ENCODE results near the gene ZEB2. TPM values are rescaled to one million over a fixed set of nuclear protein-coding genes. Genes with fewer than 3 reads are reported as not detected.

The ZEB2 gene
- total RNA-seq, 1 experiment from 2014 or later, result 1.2 TPM

GRCh38 chr2:144466637-144467036 is 53.3 kb downstream of the ZEB2 start:
- no peak overlapping the region for H3K4ac ChIP-seq (ENCODE audit: low read depth, low read length)
- H3K79me1 ChIP-seq (ENCODE audit: insufficient read depth, low read depth, low read length, poor library complexity, severe bottlenecking), result no peaks in the 10 kb centered on the region
- H3K9ac ChIP-seq (ENCODE audit: extremely low read depth, insufficient read length, low read length), result no peak overlapping the region
- no peak overlapping the region for H2AFZ ChIP-seq (ENCODE audit: low read length)
- H2BK120ac ChIP-seq (ENCODE audit: low read depth, low read length, poor library complexity, severe bottlenecking), result no peak overlapping the region
- H3K9me3 Mint-ChIP-seq, result no peaks in the 10 kb centered on the region; a peak in 1 of 5 replicates
- H2AK5ac ChIP-seq (ENCODE audit: insufficient read length, low read length), result no peak overlapping the region
- H2BK15ac ChIP-seq (ENCODE audit: low read depth, low read length), result no peak overlapping the region
- TF ChIP-seq, protein P1, sequence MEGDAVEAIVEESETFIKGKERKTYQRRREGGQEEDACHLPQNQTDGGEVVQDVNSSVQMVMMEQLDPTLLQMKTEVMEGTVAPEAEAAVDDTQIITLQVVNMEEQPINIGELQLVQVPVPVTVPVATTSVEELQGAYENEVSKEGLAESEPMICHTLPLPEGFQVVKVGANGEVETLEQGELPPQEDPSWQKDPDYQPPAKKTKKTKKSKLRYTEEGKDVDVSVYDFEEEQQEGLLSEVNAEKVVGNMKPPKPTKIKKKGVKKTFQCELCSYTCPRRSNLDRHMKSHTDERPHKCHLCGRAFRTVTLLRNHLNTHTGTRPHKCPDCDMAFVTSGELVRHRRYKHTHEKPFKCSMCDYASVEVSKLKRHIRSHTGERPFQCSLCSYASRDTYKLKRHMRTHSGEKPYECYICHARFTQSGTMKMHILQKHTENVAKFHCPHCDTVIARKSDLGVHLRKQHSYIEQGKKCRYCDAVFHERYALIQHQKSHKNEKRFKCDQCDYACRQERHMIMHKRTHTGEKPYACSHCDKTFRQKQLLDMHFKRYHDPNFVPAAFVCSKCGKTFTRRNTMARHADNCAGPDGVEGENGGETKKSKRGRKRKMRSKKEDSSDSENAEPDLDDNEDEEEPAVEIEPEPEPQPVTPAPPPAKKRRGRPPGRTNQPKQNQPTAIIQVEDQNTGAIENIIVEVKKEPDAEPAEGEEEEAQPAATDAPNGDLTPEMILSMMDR (conservative IDR thresholded peaks at IDR 0.05), result no peak
- no peak overlapping the region for H4K5ac ChIP-seq (ENCODE audit: insufficient read length, low read depth, low read length)
- DNase-seq, result no peak
- peaks cover 4% of the 10 kb centered on the region; the same call in 1 of the 2 replicates for H3K27me3 Mint-ChIP-seq (ENCODE audit: low read depth)
- no peak overlapping the region for H3K18ac ChIP-seq (ENCODE audit: insufficient read length, low read depth, low read length)
- no peak overlapping the region for H3K4me3 Mint-ChIP-seq
- no peak overlapping the region for H3K14ac ChIP-seq (ENCODE audit: insufficient read depth, low read length)
- no peak overlapping the region for H4K91ac ChIP-seq (ENCODE audit: insufficient read length, low read depth, low read length)
- no CpG with 5 or more reads among the region's 10 CpGs for WGBS (ENCODE audit: extremely low coverage, insufficient read length, low lambda C conversion rate)
- no peak overlapping the region for H2BK5ac ChIP-seq (ENCODE audit: insufficient read length, low read length)
- no peak overlapping the region for H3T11ph ChIP-seq (ENCODE audit: low read length)
- H3K27me3 ChIP-seq (ENCODE audit: insufficient read depth, low read length), result no peaks in the 10 kb centered on the region
- H4K20me1 ChIP-seq (ENCODE audit: control insufficient read depth, insufficient read depth, insufficient read length), result no peaks in the 10 kb centered on the region
- no peak overlapping the region for H3K27ac ChIP-seq (ENCODE audit: insufficient read length, low read depth, low read length)
- H3K23ac ChIP-seq (ENCODE audit: insufficient read length, low read depth, low read length), result no peak overlapping the region
- no peak overlapping the region for H2BK20ac ChIP-seq (ENCODE audit: low read depth, low read length, poor library complexity, severe bottlenecking)
- H3K56ac ChIP-seq (ENCODE audit: insufficient read length, low read depth, low read length), result no peak overlapping the region
- no peaks in the 10 kb centered on the region for H3K9me3 ChIP-seq (ENCODE audit: control insufficient read depth, low read depth, low read length)
- no peaks in the 10 kb centered on the region for H3K79me2 ChIP-seq (ENCODE audit: insufficient read depth, low read length)
- no peaks in the 10 kb centered on the region for H3K23me2 ChIP-seq (ENCODE audit: insufficient read length, low read depth, low read length, poor library complexity, severe bottlenecking)
- peaks cover 11 to 12% of the 10 kb centered on the region in 2 experiments for H3K4me1 Mint-ChIP-seq
- H3K36me3 Mint-ChIP-seq (ENCODE audit: insufficient read depth in 1 of 3, low read depth in 3 of 3), result no peaks in the 10 kb centered on the region
- H3K4me1 ChIP-seq (ENCODE audit: insufficient read depth, low read length), result peaks cover 6% of the 10 kb centered on the region; the same call in 1 of the 2 replicates
- H2BK12ac ChIP-seq (ENCODE audit: insufficient read length, low read depth, low read length), result no peak overlapping the region
- H3K27ac Mint-ChIP-seq, result no peak overlapping the region
- no peak overlapping the region for H4K8ac ChIP-seq (replicated peaks; ENCODE audit: insufficient read length, low read depth, low read length)
- H3K4me2 ChIP-seq (ENCODE audit: insufficient read depth, insufficient read length, low read length), result no peak overlapping the region

All from H9 (cell line).